T-helper 2 cell treated with Interferon-gamma antibody and Interleukin-4, amounts not matched to agents 5 μg/mL and 100 μg/mL, for 36 hours (primary cell): Measurements from ENCODE around the gene NABP1.

Experiments
- DNase-seq: peaks from one replicate; pipeline ENCODE4 v3.0.0; 2021; ENCODE audit warnings: low spot score
- H3K27ac Mint-ChIP-seq: one replicate; pipeline ENCODE4 v1.8.0; 2021; ENCODE audit warnings: mild to moderate bottlenecking, mixed read lengths
- H3K27me3 Mint-ChIP-seq: one replicate; pipeline ENCODE4 v1.8.0; 2021; ENCODE audit warnings: low read depth, mixed read lengths
- H3K36me3 Mint-ChIP-seq: one replicate; pipeline ENCODE4 v1.8.0; 2021; ENCODE audit warnings: low read depth, mixed read lengths
- H3K4me1 Mint-ChIP-seq: one replicate; pipeline ENCODE4 v1.8.0; 2021; ENCODE audit warnings: low read depth, mixed read lengths
- H3K4me3 Mint-ChIP-seq: one replicate; pipeline ENCODE4 v1.8.0; 2022; ENCODE audit warnings: mild to moderate bottlenecking, moderate library complexity, mixed read lengths
- H3K9me3 Mint-ChIP-seq: one replicate; pipeline ENCODE4 v1.8.0; 2021; ENCODE audit warnings: mixed read lengths

Gene NABP1

DNA sequence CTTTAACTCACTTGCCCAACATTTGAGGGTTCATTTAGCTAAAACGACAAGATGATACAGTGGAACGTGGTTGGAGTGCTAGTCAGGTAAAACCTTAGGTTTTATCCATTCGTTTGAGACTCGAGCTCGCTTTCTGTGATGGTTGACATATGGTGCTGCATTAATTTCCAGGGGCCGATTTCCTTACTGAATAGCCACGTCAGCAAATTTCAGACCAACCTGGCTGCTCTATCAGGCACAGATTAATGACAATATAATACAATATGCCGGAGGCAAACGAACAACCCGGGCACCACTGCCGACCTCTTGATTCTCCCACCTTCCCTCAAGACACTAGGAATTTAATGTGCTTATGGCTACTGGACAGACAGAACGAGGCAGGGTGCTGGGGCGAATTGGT lies 42.0 kb downstream of the NABP1 start:
- Mint-ChIP-seq H3K27me3 (peaks cover 4% of the 10 kb centered on the region), H3K36me3 (no peaks in the 10 kb centered on the region), H3K9me3 (no peaks in the 10 kb centered on the region), H3K4me3 (no peak overlapping the region), H3K4me1 (no peaks in the 10 kb centered on the region), H3K27ac (no peak overlapping the region)
- DNase-seq = no peak

DNA sequence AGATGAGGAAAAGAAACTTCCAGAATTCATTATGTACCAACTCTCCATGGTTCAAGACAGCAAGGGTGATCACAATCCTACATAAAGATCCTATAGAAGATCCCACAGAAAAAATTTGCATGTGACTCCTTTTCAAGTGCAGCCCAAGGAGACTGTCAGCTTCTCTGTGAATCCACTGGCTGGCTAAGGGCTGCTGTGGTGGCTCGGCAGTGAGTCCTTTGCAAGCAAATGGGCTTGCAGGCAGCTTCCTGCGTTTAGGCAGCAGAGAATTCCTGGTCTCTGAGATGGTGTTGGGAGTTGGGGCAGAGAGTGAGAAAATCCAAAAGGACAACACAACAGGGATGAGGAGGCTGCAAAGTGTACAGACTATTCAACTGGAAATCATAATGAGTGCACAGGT lies 43.4 kb downstream of the NABP1 start:
- H3K27ac Mint-ChIP-seq = no peak overlapping the region
- H3K9me3 Mint-ChIP-seq = no peaks in the 10 kb centered on the region
- no peaks in the 10 kb centered on the region for H3K36me3 Mint-ChIP-seq
- no peaks in the 10 kb centered on the region for H3K4me1 Mint-ChIP-seq
- no peak overlapping the region for H3K4me3 Mint-ChIP-seq
- peaks cover 7% of the 10 kb centered on the region for H3K27me3 Mint-ChIP-seq
- no peak for DNase-seq

DNA sequence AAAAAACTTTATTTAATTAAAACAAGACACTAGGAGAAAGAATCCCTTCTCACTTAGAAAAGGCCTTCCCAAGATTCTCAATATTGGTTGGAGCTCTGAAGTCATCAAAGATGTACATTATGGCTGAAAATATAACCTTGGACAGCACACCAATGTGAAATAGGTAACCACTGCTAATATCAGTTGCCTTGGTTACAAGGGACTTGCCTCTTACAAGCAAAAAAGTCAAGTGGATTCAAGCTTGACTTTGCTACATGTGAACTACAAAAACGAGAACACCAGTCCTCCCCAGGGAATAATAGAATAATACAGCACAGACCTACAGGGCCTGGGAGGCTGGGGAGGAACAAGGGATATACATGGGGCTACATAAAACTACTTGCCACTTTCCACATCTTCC lies 46.1 kb downstream of the NABP1 start:
- Mint-ChIP-seq H3K27ac (no peak overlapping the region), H3K36me3 (no peaks in the 10 kb centered on the region), H3K4me3 (no peak overlapping the region), H3K27me3 (peaks cover 3% of the 10 kb centered on the region), H3K9me3 (no peaks in the 10 kb centered on the region), H3K4me1 (no peaks in the 10 kb centered on the region)
- DNase-seq = no peak

DNA sequence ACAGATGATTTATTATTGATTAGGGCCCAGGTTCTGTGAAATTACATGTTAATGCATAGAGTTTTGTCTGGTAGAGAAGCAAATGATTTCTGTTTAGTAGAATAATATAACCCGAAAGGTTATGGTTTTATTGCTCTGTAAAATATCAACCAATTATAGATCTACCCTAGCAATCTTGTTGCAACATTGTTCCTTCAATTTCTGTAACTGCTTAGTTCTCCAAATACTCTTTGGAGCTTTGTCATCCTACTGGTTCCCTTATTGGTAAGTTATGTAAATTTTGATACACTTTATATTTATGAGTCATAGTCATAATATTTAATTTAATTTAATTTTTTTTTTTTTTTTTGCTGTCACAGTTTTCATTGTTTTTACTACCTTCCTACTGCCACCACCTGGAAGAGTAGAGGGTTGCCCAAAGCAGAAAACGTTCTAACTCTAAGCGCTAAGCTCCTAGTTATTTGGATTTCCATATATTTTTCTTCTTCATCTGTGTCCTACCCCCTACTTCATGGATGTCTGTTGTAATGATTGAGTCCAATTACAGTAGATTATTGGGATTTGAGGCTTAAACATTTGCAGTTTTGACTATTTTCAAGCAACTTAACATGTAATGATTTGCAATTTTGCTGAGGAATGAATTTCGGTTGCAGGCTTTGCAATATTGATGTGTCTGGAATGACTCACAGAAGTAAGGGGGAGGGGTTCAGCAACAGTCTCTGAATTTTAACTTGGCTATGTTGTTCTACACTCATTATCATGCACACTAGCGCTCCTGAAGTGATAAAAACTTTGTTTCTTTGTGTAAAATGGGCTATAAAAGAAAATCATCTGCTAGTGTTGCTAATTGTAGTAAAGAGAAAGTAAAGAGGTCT lies 51.1 kb downstream of the NABP1 start:
- H3K27me3 Mint-ChIP-seq = peaks cover 5% of the 10 kb centered on the region
- no peak for DNase-seq
- H3K36me3 Mint-ChIP-seq = no peaks in the 10 kb centered on the region
- H3K9me3 Mint-ChIP-seq = no peaks in the 10 kb centered on the region
- no peak overlapping the region for H3K4me3 Mint-ChIP-seq
- no peak overlapping the region for H3K27ac Mint-ChIP-seq
- H3K4me1 Mint-ChIP-seq = no peaks in the 10 kb centered on the region

DNA sequence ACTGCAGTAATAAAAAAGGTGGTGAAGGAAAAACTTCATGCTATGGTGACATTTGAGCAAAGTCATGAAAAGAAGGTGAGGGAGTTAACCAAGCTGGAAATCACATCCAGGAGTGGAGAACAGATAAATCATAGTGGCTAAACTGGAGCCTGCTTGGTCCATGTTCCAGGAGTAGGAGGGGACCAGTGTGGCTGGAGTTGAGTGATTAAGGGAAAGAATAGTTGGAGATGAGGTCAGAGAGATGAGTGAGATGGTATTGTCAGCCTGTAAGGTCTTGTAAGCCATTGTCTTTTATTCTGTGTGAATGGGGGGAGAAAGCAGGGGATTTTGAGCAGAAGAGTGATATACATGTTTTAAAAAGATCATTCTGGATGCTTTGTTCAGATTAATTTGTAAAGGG lies 52.3 kb downstream of the NABP1 start:
- Mint-ChIP-seq H3K4me3 (no peak overlapping the region), H3K9me3 (no peaks in the 10 kb centered on the region), H3K27ac (no peak overlapping the region), H3K4me1 (no peaks in the 10 kb centered on the region), H3K36me3 (no peaks in the 10 kb centered on the region), H3K27me3 (peaks cover 6% of the 10 kb centered on the region)
- no peak for DNase-seq
